HepG2 (cell line): ENCODE data around the gene ZKSCAN2. TPM values are rescaled to one million over a fixed set of nuclear protein-coding genes. Genes with fewer than 3 reads are reported as not detected.

Experiments used
- ATAC-seq: fragments of 200-7000 bp; cut with Tn5 transposase; 3 replicates; pipeline ENCODE4 v1.9.1; 2020; ENCODE audit warnings: mild to moderate bottlenecking, moderate library complexity
- BruUV-seq: library from RNA; stranded (reverse); fragments of 400-500 nt; replicated peaks from 2 replicates; lab custom pipeline; 2021; lab: Mats Ljungman, UMichigan
- CTCF ChIA-PET: fragments of 300-600 bp; formaldehyde crosslinking; extraction: SDS; loops from one replicate; lab custom pipeline; 2021; ENCODE audit warnings: low total read pairs, inconsistent platforms, low intra/inter-chr PET ratio; lab: Yijun Ruan, JAX
- POLR2A ChIA-PET: fragments of 350-600 bp; sonication (Branson Sonifier 250); formaldehyde crosslinking; loops from one replicate; lab custom pipeline; 2020; ENCODE audit warnings: antibody characterized with exemption, inconsistent platforms; lab: Yijun Ruan, JAX
- DNase-seq: peaks from one replicate; pipeline ENCODE4 v3.0.0-alpha.2; 2015; ENCODE audit warnings: low spot score
- FAIRE-seq: peaks from 3 replicates; lab custom pipeline; 2011; peaks lifted over from hg19 to GRCh38; lab: Jason Lieb, UNC
- H2AFZ ChIP-seq: one replicate; pipeline ENCODE4 v1.6.1; 2011; ENCODE audit warnings: low read length, inconsistent platforms
- H3K27ac ChIP-seq: fragments of 300-600 bp; 3 replicates; pipeline ENCODE4 v1.8.0; 2011; ENCODE audit warnings: mixed run types, mild to moderate bottlenecking, mixed read lengths, low read length, inconsistent platforms; ENCODE audit not compliant: insufficient read depth; ENCODE audit errors: extremely low read length
- H3K27me3 ChIP-seq, 2 experiments: fragments of 200-600 bp in 1 of 2; 2 replicates in 1 of 2; 3 replicates in 1 of 2; pipeline versions ENCODE4 v1.6.0 to v1.8.0; 2011; ENCODE audit warnings: low read length in 2 of 2, mild to moderate bottlenecking in 2 of 2, moderate library complexity in 2 of 2, inconsistent platforms in 1 of 2; ENCODE audit not compliant: insufficient read depth in 2 of 2, control insufficient read depth in 1 of 2
- H3K36me3 ChIP-seq, 2 experiments: fragments of 200-600 bp in 1 of 2; replicated peaks in 1 of 2; 2 replicates in 1 of 2; 3 replicates in 1 of 2; pipeline versions ENCODE4 v1.5.1 to v1.8.0; 2011; ENCODE audit warnings: low read length in 2 of 2, inconsistent platforms in 1 of 2; ENCODE audit not compliant: insufficient read depth in 2 of 2, control insufficient read depth in 1 of 2
- H3K4me1 ChIP-seq: 2 replicates; pipeline ENCODE4 v1.5.1; 2012; ENCODE audit warnings: low read length, inconsistent platforms; ENCODE audit not compliant: insufficient read depth
- H3K4me2 ChIP-seq: 2 replicates; pipeline ENCODE4 v1.6.0; 2011; ENCODE audit warnings: low read depth, low read length, inconsistent platforms
- H3K4me3 ChIP-seq, 3 experiments: fragments of 200-600 bp in 1 of 3; sonication (generic), shearing (Covaris generic) in 1 of 3; replicated peaks in 1 of 3; 2 replicates each; pipeline ENCODE4 v1.5.1; 2011 to 2016; ENCODE audit warnings: low read length in 3 of 3, inconsistent platforms in 2 of 3, low read depth in 2 of 3, mild to moderate bottlenecking in 2 of 3, control low read depth in 1 of 3, mixed read lengths in 1 of 3; ENCODE audit not compliant: insufficient read depth in 1 of 3
- H3K79me2 ChIP-seq: one replicate; pipeline ENCODE4 v1.6.1; 2011; ENCODE audit warnings: low read length, inconsistent platforms; ENCODE audit not compliant: insufficient read depth
- H3K9ac ChIP-seq: 2 replicates; pipeline ENCODE4 v1.6.0; 2011; ENCODE audit warnings: mild to moderate bottlenecking, low read depth, low read length, inconsistent platforms; ENCODE audit not compliant: insufficient read depth
- H3K9me3 ChIP-seq: 2 replicates; pipeline ENCODE4 v1.5.1; 2012; ENCODE audit warnings: mild to moderate bottlenecking, low read length
- H4K20me1 ChIP-seq: 2 replicates; pipeline ENCODE4 v1.6.0; 2011; ENCODE audit warnings: inconsistent platforms, mild to moderate bottlenecking, low read length, moderate library complexity; ENCODE audit not compliant: insufficient read depth
- ATM ChIP-seq: fragments of 450-650 bp; IDR thresholded peaks from 2 replicates; pipeline ENCODE4 v1.7.1; 2017; ENCODE audit warnings: mild to moderate bottlenecking, borderline replicate concordance
- ATRX ChIP-seq: sonication (generic); formaldehyde crosslinking; IDR thresholded peaks from 2 replicates; pipeline ENCODE4 v1.4.0; 2020; ENCODE audit warnings: missing genetic modification reagents, borderline replicate concordance
- ETV5 ChIP-seq: IDR thresholded peaks from 2 replicates; pipeline ENCODE4 v1.6.1; 2018; ENCODE audit warnings: missing biosample characterization, missing genetic modification reagents, inconsistent platforms, borderline replicate concordance
- FOSL1 ChIP-seq: sonication (generic); formaldehyde crosslinking; IDR thresholded peaks from 2 replicates; pipeline ENCODE4 v1.9.0; 2021; ENCODE audit warnings: missing genetic modification reagents, borderline replicate concordance
- HNRNPH1 ChIP-seq: fragments of 200-400 bp; formaldehyde crosslinking; optimal IDR thresholded peaks from 2 replicates; pipeline ENCODE3; 2017; ENCODE audit warnings: mild to moderate bottlenecking, low read depth, low read length
- IKZF1 ChIP-seq: fragments of 450-650 bp; IDR thresholded peaks from 2 replicates; pipeline ENCODE4 v1.7.1; 2016
- PRMT3 ChIP-seq: sonication (generic); formaldehyde crosslinking; IDR thresholded peaks from 2 replicates; pipeline ENCODE4 v1.8.1; 2022; ENCODE audit warnings: low read depth, mild to moderate bottlenecking, moderate library complexity, missing genetic modification reagents, borderline replicate concordance
- RCOR2 ChIP-seq: IDR thresholded peaks from 2 replicates; pipeline ENCODE4 v1.6.1; 2016; ENCODE audit warnings: missing biosample characterization, missing genetic modification reagents
- XBP1 ChIP-seq: sonication (generic); formaldehyde crosslinking; IDR thresholded peaks from 2 replicates; pipeline ENCODE4 v1.5.0; 2020; ENCODE audit warnings: missing genetic modification reagents
- ZNF160 ChIP-seq: sonication (generic); formaldehyde crosslinking; IDR thresholded peaks from 2 replicates; pipeline ENCODE4 v1.8.0; 2022; ENCODE audit warnings: mild to moderate bottlenecking, inconsistent platforms, missing genetic modification reagents
- ZNF234 ChIP-seq: sonication (generic); formaldehyde crosslinking; conservative IDR thresholded peaks from 2 replicates; pipeline ENCODE4 v1.5.1; 2020; ENCODE audit warnings: mild to moderate bottlenecking, missing genetic modification reagents
- ZNF264 ChIP-seq: sonication (generic); formaldehyde crosslinking; IDR thresholded peaks from 2 replicates; pipeline ENCODE4 v1.4.0; 2020; ENCODE audit warnings: missing genetic modification reagents
- ZNF629 ChIP-seq: sonication (generic); formaldehyde crosslinking; conservative IDR thresholded peaks from 2 replicates; pipeline ENCODE4 v1.5.0; 2020; ENCODE audit warnings: missing genetic modification reagents
- ZNF788 ChIP-seq: sonication (generic); formaldehyde crosslinking; IDR thresholded peaks from 2 replicates; pipeline ENCODE4 v1.5.0; 2020; ENCODE audit warnings: mild to moderate bottlenecking, missing genetic modification reagents, borderline replicate concordance
- WGBS: methylation state at CpG from one replicate; pipeline ENCODE4 v1.1.6; 2017; ENCODE audit warnings: low lambda C conversion rate; 5-methylcytosine and 5-hydroxymethylcytosine counted together
- in situ Hi-C: cut with HindIII; loops from 2 replicates; pipeline ENCODE4 v1.10.0; 2017; ENCODE audit warnings: low pct_unique_long_range_greater_than_20kb; ENCODE audit not compliant: extremely low pct_ligation_motif_present
- intact Hi-C: fragments of 100-400 bp; cut with micrococcal nuclease; formaldehyde crosslinking; loops from one replicate; pipeline ENCODE4 v1.10.0; 2022; ENCODE audit not compliant: unreplicated experiment
- polyA plus RNA-seq, 8 experiments: library from polyadenylated mRNA; depleted of rRNA in 3 of 8; stranded (reverse) in 7 of 8; unstranded in 1 of 8; fragments of >200 nt; fragmentation: Illumina TruSeq in 4 of 8; extraction: Trizol in 4 of 8; gene quantifications; 2 replicates each; pipeline versions ENCODE4 v1.2.1 to v1.2.3, GENCODE V29; 2011 to 2016; ENCODE audit warnings: low read depth in 4 of 8, missing spikeins in 1 of 8, mixed read lengths in 1 of 8; ENCODE audit not compliant: insufficient read depth in 1 of 8
- total RNA-seq, 5 experiments: library from RNA; depleted of rRNA; stranded (reverse); fragments of >200 nt; fragmentation: Illumina TruSeq; extraction: Trizol; gene quantifications; 2 replicates each; pipeline ENCODE4 v1.2.3, GENCODE V29; 2016; ENCODE audit warnings: low read depth in 1 of 5
- TF ChIP-seq, protein P1 (sequence below): sonication (generic); formaldehyde crosslinking; IDR thresholded peaks from 2 replicates; pipeline ENCODE4 v1.9.0; 2022; ENCODE audit warnings: low read depth, missing genetic modification reagents

ZKSCAN2 gene
- total and polyA plus RNA-seq, 2 of the 13 experiments (the other 11 are each of a cell fraction or from before 2014, with no cell fraction given), result 4.2 to 11.1 TPM

DNA sequence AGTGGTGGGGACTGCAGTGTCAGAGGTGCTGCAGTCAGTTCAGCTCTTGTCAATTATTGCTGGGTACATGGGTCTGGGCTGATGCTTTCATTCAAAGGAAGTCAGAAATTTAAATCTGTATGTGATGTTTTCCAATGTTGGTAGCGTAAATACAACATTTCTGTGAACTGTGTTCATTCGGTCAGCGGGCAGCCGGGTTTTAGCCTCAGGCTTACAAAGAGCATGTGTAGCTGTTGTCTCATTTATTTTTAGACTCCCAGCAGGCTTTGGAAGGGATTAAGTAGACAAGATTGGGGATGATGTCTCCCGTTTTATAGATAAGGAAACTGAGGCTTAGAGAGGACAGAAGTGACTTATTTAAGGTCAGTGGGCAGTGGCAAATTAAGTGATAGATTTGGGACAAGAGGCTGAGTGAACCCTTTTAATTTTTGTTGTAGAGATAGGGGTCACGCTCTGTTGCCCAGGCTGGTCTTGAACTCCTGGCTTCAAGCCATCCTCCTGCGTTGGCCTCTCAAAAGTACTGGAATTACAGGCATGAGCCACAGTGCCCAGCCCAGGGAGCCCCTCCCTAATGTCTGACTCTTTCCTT is 32.8 kb downstream of the ZKSCAN2 start (continued):
- TF ChIP-seq HNRNPH1 (no peak), IKZF1 (no peak), XBP1 (CRISPR knock-in tag) (no peak), ZNF264 (CRISPR knock-in tag) (no peak), ATRX (CRISPR knock-in tag) (no peak), ETV5 (CRISPR knock-in tag) (no peak), PRMT3 (CRISPR knock-in tag) (no peak), ZNF788 (CRISPR knock-in tag) (no peak), ZNF234 (no peak), RCOR2 (CRISPR knock-in tag) (0 out of 2 replicates have a peak, but pooled peaks have one; percentile 4), ZNF629 (0 out of 2 replicates have a peak, but pooled peaks have one; percentile 60)
- TF ChIP-seq, protein P1, sequence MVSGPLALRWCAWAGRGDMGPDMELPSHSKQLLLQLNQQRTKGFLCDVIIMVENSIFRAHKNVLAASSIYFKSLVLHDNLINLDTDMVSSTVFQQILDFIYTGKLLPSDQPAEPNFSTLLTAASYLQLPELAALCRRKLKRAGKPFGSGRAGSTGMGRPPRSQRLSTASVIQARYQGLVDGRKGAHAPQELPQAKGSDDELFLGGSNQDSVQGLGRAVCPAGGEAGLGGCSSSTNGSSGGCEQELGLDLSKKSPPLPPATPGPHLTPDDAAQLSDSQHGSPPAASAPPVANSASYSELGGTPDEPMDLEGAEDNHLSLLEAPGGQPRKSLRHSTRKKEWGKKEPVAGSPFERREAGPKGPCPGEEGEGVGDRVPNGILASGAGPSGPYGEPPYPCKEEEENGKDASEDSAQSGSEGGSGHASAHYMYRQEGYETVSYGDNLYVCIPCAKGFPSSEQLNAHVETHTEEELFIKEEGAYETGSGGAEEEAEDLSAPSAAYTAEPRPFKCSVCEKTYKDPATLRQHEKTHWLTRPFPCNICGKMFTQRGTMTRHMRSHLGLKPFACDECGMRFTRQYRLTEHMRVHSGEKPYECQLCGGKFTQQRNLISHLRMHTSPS, result no peak

DNA sequence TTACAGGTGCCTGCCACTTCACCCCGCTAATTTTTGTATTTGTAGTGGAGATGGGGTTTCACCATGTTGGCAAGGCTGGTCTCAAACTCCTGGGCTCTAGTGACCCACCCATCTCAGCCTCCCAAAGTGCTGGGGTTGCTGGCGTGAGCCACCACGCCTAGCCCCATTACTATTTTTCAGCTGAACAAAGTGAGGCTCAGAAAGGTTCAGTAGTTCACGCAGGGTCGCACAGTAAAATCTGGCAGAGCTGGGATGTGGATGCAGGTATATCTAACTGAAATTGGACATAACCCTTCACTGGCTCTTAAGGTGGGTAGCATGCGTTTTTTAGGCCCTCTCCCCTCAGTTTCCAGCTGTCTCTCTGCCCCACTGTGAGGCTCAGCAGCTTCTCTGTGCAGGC is 33.7 kb downstream of the ZKSCAN2 start:
- ATAC-seq, result no peak
- BruUV-seq, result no TSS peak
- no peak for DNase-seq
- Histone ChIP-seq H3K27ac (no peak overlapping the region), H2AFZ (no peak overlapping the region), H3K36me3 (no peaks in the 10 kb centered on the region), H3K4me1 (peaks cover 62% of the 10 kb centered on the region), H3K4me3 (no peak overlapping the region; a peak in 1 of 6 replicates), H3K4me2 (peak overlapping the region; percentile 32; the same call in 1 of the 2 replicates), H4K20me1 (no peaks in the 10 kb centered on the region), H3K27me3 (no peaks in the 10 kb centered on the region), H3K9ac (no peak overlapping the region), H3K79me2 (no peaks in the 10 kb centered on the region), H3K9me3 (no peaks in the 10 kb centered on the region)
- CTCF ChIA-PET, result interaction anchor here (0.7 to 2.2 kb wide), 2 partner anchors 97 kb away, joined by 3 to 48 read pairs; no protein-coding TSS in a partner anchor
- intact Hi-C loops (loop anchor here (2.0 kb wide), 2 partner anchors 47 to 169 kb away; no protein-coding TSS in a partner anchor), in situ Hi-C loops (loop anchor here (5.0 kb wide), 2 partner anchors 82 to 167 kb away; no protein-coding TSS in a partner anchor)
- POLR2A ChIA-PET, result interaction anchor here (1.1 to 1.8 kb wide), 2 partner anchors 46 to 209 kb away, joined by 3 to 5 read pairs; partner anchors contain the start of gene ARHGAP17
- 60% methylated on average over 6 of the region's 6 CpGs for WGBS
- no peak for FAIRE-seq
- TF ChIP-seq FOSL1 (CRISPR knock-in tag) (no peak), ATM (no peak), ZNF160 (CRISPR knock-in tag) (no peak)
